Measurements from ENCODE around the gene CARS1. TPM values are rescaled to one million over a fixed set of nuclear protein-coding genes. Genes with fewer than 3 reads are reported as not detected.

The CARS1 gene
- polyA plus RNA-seq, 1 of the 3 experiments (the other 2 are of a cell fraction): 52.1 TPM

DNA sequence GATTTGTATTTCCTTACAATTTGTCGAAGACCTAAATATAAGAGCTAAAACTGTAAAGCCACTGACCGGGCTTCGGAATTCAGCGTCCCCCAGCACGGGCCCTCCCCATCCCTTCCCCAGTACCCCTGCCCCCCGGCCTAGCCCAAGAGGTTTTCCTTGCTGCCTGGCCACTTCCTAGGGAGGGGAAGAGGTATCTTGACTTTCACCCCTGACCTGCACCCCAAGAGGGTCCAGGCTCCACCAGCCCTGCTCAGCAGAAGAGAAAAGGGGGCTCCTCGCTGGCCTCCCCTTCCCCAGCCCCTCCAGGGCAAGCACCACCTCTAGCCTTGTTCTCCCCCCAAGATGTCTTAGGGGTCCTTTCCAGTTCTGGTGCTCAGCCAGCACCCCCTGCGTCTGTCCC lies 26.1 kb upstream of the CARS1 start:
- peaks cover 0 to 3% of the 10 kb centered on the region in 2 experiments; a peak in 1 of 4 replicates for H3K4me1 ChIP-seq (ENCODE audit: control insufficient read depth in 1 of 2, insufficient read depth in 2 of 2, low read depth in 1 of 2, low read length in 1 of 2)
- H3K9me3 ChIP-seq: no peaks in the 10 kb centered on the region
- no peaks in the 10 kb centered on the region for H3K79me2 ChIP-seq (ENCODE audit: insufficient read depth)
- no peak overlapping the region for H3K27ac ChIP-seq (ENCODE audit: low read depth in 2 of 2, low read length in 1 of 2)
- no peaks in the 10 kb centered on the region for H3F3A ChIP-seq (replicated peaks; ENCODE audit: insufficient read depth)
- DNase-seq: no peak
- no peak overlapping the region for H3K4me3 ChIP-seq (ENCODE audit: low read depth in 2 of 2, low read length in 1 of 2)
- no peaks in the 10 kb centered on the region for H3K36me3 ChIP-seq (replicated peaks in 1 of 2; ENCODE audit: control insufficient read depth in 1 of 2, insufficient read depth in 2 of 2, low read length in 1 of 2)
- H4K20me1 ChIP-seq (ENCODE audit: insufficient read depth): no peaks in the 10 kb centered on the region
- H3K9me2 ChIP-seq: no peaks in the 10 kb centered on the region
- H3K9ac ChIP-seq: no peak overlapping the region
- TF ChIP-seq RXRA (IDR thresholded peaks at IDR 0.05; ENCODE audit: borderline replicate concordance, low read depth) (no peak), ELF1 (IDR thresholded peaks at IDR 0.05) (no peak), FOXJ3 (CRISPR knock-in tag; IDR thresholded peaks at IDR 0.05) (no peak), TEAD4 (IDR thresholded peaks at IDR 0.05; ENCODE audit: borderline replicate concordance, insufficient read depth) (no peak), GATA2 (CRISPR knock-in tag; IDR thresholded peaks at IDR 0.05) (no peak), GABPA (IDR thresholded peaks at IDR 0.05; ENCODE audit: low read depth) (no peak), EZH2phosphoT487 (IDR thresholded peaks at IDR 0.05; ENCODE audit: borderline replicate concordance, low read depth) (no peak), CTCF (IDR thresholded peaks at IDR 0.05) (no peak), NRF1 (IDR thresholded peaks at IDR 0.05; ENCODE audit: low read depth, low read length) (no peak), JUND (IDR thresholded peaks at IDR 0.05) (no peak), MAX (IDR thresholded peaks at IDR 0.05; ENCODE audit: low read depth) (no peak), REST (IDR thresholded peaks at IDR 0.05; ENCODE audit: low read depth, low read length) (no peak), SMC3 (IDR thresholded peaks at IDR 0.05; ENCODE audit: low read depth, low read length) (no peak), YY1 (IDR thresholded peaks at IDR 0.05; ENCODE audit: low read depth) (no peak), ZBTB33 (IDR thresholded peaks at IDR 0.05; ENCODE audit: borderline replicate concordance, low read depth) (no peak)
- TF ChIP-seq, protein P1, sequence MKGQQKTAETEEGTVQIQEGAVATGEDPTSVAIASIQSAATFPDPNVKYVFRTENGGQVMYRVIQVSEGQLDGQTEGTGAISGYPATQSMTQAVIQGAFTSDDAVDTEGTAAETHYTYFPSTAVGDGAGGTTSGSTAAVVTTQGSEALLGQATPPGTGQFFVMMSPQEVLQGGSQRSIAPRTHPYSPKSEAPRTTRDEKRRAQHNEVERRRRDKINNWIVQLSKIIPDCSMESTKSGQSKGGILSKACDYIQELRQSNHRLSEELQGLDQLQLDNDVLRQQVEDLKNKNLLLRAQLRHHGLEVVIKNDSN (IDR thresholded peaks at IDR 0.05; ENCODE audit: borderline replicate concordance, low read depth): no peak
- H3K4me2 ChIP-seq: no peak overlapping the region
- H2AFZ ChIP-seq (ENCODE audit: low read depth): no peak overlapping the region
- ChIA-PET POLR2A (no interaction called here), CTCF (interaction anchor here (1.3 to 13.1 kb wide), 2 partner anchors 8 to 39 kb away, joined by 4 to 403 read pairs; no protein-coding TSS in a partner anchor)
- 73% methylated on average over 8 of the region's 8 CpGs for WGBS (ENCODE audit: low lambda C conversion rate)
- H3K27me3 ChIP-seq (ENCODE audit: insufficient read depth): no peaks in the 10 kb centered on the region
